Measurements from ENCODE around the gene NUDT19.
"Not testable (repeated sequence)": the region's sequence is repeated elsewhere in the genome, so short reads cannot be mapped to it uniquely, and the experiment has no call there.

NUDT19 gene
- total RNA-seq: 11.9 to 50.3 (median 33.1) reads per million in 9 experiments

- Mint-ChIP-seq H3K27me3 (no peaks in the 10 kb centered on the region), H3K27ac (peak within 1 kb of the TSS; percentile 88 to 90), H3K4me1 (ENCODE audit: low read depth in 2 of 2) (peaks cover 41 to 48% of the 10 kb centered on the region in 2 donors), H3K36me3 (ENCODE audit: insufficient read depth) (peaks cover 21% of the 10 kb centered on the region), H3K9me3 (no peaks in the 10 kb centered on the region), H3K4me3 (peak within 1 kb of the TSS; percentile 91 to 95)
- ATAC-seq (replicated peaks) (peak; percentile 82), DNase-seq (peak; percentile 64 to 66 (median 65))
These were observed at the start of gene NUDT19 for GRCh38 chr19:32691291-32691951. TSS of gene NUDT19 (plus strand) at chr19:32691821. CDS start at chr19:32691961, 140 bp downstream.

GRCh38 chr19:32642771-32643170, 48.9 kb upstream of the NUDT19 start:
- peak overlapping the region; percentile 40 to 61 for H3K4me3 Mint-ChIP-seq
- peak overlapping the region; percentile 71 to 90 for H3K27ac Mint-ChIP-seq
- ATAC-seq (replicated peaks): peak; percentile 99

DNA sequence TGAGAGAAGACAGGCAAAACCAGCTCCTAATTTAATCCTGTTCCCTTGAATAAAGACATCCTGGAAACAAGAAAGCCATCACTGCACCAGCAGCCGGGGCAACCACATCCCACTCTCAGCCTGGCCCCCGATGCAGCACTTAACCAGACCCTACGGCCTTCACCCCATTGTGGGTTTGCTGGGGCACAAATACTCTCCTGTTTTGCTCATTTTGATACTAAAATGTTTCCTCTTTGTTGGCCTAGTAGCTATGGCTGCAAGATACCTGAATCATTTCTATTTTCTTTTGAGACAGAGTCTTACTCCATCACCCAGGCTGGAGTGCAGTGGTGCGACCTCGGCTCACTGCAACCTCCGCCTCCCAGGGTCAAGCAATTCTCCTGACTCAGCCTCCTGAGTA, 45.1 kb upstream of the NUDT19 start:
- H3K27ac Mint-ChIP-seq: peak overlapping the region; percentile 18 to 60
- H3K36me3 Mint-ChIP-seq (ENCODE audit: insufficient read depth): peaks cover 57% of the 10 kb centered on the region
- peaks cover 10 to 15% of the 10 kb centered on the region in 2 donors for H3K4me1 Mint-ChIP-seq (ENCODE audit: low read depth in 2 of 2)
- DNase-seq (no peak), ATAC-seq (replicated peaks) (no peak)
- H3K4me3 Mint-ChIP-seq: no peak overlapping the region
- no peaks in the 10 kb centered on the region for H3K9me3 Mint-ChIP-seq
- H3K27me3 Mint-ChIP-seq: no peaks in the 10 kb centered on the region

More at GRCh38 chr19:32642771-32643170, 48.9 kb upstream of the NUDT19 start:
- Mint-ChIP-seq H3K27me3 (no peaks in the 10 kb centered on the region), H3K36me3 (ENCODE audit: insufficient read depth) (peaks cover 56% of the 10 kb centered on the region), H3K4me1 (ENCODE audit: low read depth in 2 of 2) (peaks cover 10 to 15% of the 10 kb centered on the region in 2 donors), H3K9me3 (no peaks in the 10 kb centered on the region)
- DNase-seq: peak; percentile 42 to 52 (median 51)

GRCh38 chr19:32647361-32647760, 44.3 kb upstream of the NUDT19 start:
- Mint-ChIP-seq H3K9me3 (no peaks in the 10 kb centered on the region), H3K4me3 (no peak overlapping the region), H3K27ac (peak overlapping the region; percentile 52 to 60), H3K36me3 (ENCODE audit: insufficient read depth) (peaks cover 56% of the 10 kb centered on the region), H3K4me1 (ENCODE audit: low read depth in 2 of 2) (peaks cover 10 to 14% of the 10 kb centered on the region in 2 donors), H3K27me3 (no peaks in the 10 kb centered on the region)
- ATAC-seq (replicated peaks) (no peak), DNase-seq (no peak)

GRCh38 chr19:32649751-32650150, 41.9 kb upstream of the NUDT19 start:
- peaks cover 52% of the 10 kb centered on the region for H3K36me3 Mint-ChIP-seq (ENCODE audit: insufficient read depth)
- H3K27ac Mint-ChIP-seq: no peak overlapping the region
- H3K4me3 Mint-ChIP-seq: no peak overlapping the region
- DNase-seq (no peak), ATAC-seq (replicated peaks) (no peak)
- H3K4me1 Mint-ChIP-seq (ENCODE audit: low read depth in 2 of 2): peaks cover 0 to 4% of the 10 kb centered on the region in 2 donors
- no peaks in the 10 kb centered on the region for H3K27me3 Mint-ChIP-seq
- no peaks in the 10 kb centered on the region for H3K9me3 Mint-ChIP-seq

- H3K27me3 Mint-ChIP-seq: no peaks in the 10 kb centered on the region
- no peaks in the 10 kb centered on the region for H3K9me3 Mint-ChIP-seq
- ATAC-seq (replicated peaks) (no peak), DNase-seq (no peak)
- peaks cover 61% of the 10 kb centered on the region for H3K36me3 Mint-ChIP-seq (ENCODE audit: insufficient read depth)
- H3K4me3 Mint-ChIP-seq: no peak overlapping the region
- peaks cover 0 to 4% of the 10 kb centered on the region in 2 donors for H3K4me1 Mint-ChIP-seq (ENCODE audit: low read depth in 2 of 2)
- H3K27ac Mint-ChIP-seq: no peak overlapping the region
These were observed 41.0 kb upstream of the NUDT19 start for GRCh38 chr19:32650671-32651070.

GRCh38 chr19:32651729-32652140, 39.9 kb upstream of the NUDT19 start:
- no peak for ATAC-seq (replicated peaks)

GRCh38 chr19:32652331-32652730, 39.3 kb upstream of the NUDT19 start:
- peaks cover 67% of the 10 kb centered on the region for H3K36me3 Mint-ChIP-seq (ENCODE audit: insufficient read depth)
- H3K27ac Mint-ChIP-seq; H3K4me1 Mint-ChIP-seq (ENCODE audit: low read depth in 2 of 2); H3K4me3 Mint-ChIP-seq; DNase-seq; H3K27me3 Mint-ChIP-seq; H3K9me3 Mint-ChIP-seq; ATAC-seq (replicated peaks): not testable (repeated sequence)

More at GRCh38 chr19:32651729-32652140, 39.9 kb upstream of the NUDT19 start:
- Mint-ChIP-seq H3K36me3 (ENCODE audit: insufficient read depth) (peaks cover 67% of the 10 kb centered on the region), H3K9me3 (no peaks in the 10 kb centered on the region), H3K4me1 (ENCODE audit: low read depth in 2 of 2) (peaks cover 0 to 2% of the 10 kb centered on the region in 2 donors), H3K27me3 (no peaks in the 10 kb centered on the region), H3K27ac (no peak overlapping the region), H3K4me3 (no peak overlapping the region)
- DNase-seq: no peak

GRCh38 chr19:32652894-32653598, 38.6 kb upstream of the NUDT19 start:
- no peaks in the 10 kb centered on the region for H3K4me1 Mint-ChIP-seq (ENCODE audit: low read depth in 2 of 2)
- H3K27ac Mint-ChIP-seq: no peak overlapping the region
- ATAC-seq (replicated peaks) (no peak), DNase-seq (no peak)
- H3K4me3 Mint-ChIP-seq: no peak overlapping the region
- no peaks in the 10 kb centered on the region for H3K27me3 Mint-ChIP-seq
- no peaks in the 10 kb centered on the region for H3K9me3 Mint-ChIP-seq
- H3K36me3 Mint-ChIP-seq (ENCODE audit: insufficient read depth): peaks cover 64% of the 10 kb centered on the region

GRCh38 chr19:32653599-32653915, 38.1 kb upstream of the NUDT19 start:
- DNase-seq: no peak
- ATAC-seq (replicated peaks): no peak
- H3K9me3 Mint-ChIP-seq: no peaks in the 10 kb centered on the region

DNA sequence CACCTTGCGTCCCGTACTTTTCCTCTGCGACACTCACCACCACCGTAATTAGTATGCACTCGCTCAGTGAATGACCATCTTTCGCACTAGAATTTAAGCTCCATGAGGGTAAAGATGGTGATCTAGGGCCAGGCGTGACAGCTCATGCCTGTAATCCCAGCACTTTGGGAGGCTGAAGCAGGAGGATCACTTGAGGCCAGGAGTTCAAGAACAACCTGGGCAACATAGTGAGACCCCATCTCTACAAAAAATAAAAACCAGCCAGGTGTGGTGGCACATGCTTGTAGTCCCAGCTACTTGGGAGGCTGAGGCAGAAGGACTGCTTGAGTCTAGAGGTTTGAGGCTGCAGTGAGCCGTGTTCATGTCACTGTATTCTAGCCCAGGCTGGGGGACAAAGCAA, 35.2 kb upstream of the NUDT19 start:
- not testable (repeated sequence) for H3K4me1 Mint-ChIP-seq (ENCODE audit: low read depth in 2 of 2); H3K27ac Mint-ChIP-seq; DNase-seq; H3K9me3 Mint-ChIP-seq; H3K27me3 Mint-ChIP-seq; ATAC-seq (replicated peaks); H3K4me3 Mint-ChIP-seq
- H3K36me3 Mint-ChIP-seq (ENCODE audit: insufficient read depth): peaks cover 40% of the 10 kb centered on the region

More at GRCh38 chr19:32653599-32653915, 38.1 kb upstream of the NUDT19 start:
- H3K27me3 Mint-ChIP-seq: no peaks in the 10 kb centered on the region
- no peak overlapping the region for H3K4me3 Mint-ChIP-seq
- H3K36me3 Mint-ChIP-seq (ENCODE audit: insufficient read depth): peaks cover 63% of the 10 kb centered on the region
- H3K4me1 Mint-ChIP-seq (ENCODE audit: low read depth in 2 of 2): no peaks in the 10 kb centered on the region
- H3K27ac Mint-ChIP-seq: no peak overlapping the region

GRCh38 chr19:32658075-32658474, 33.5 kb upstream of the NUDT19 start:
- ATAC-seq (replicated peaks) (no peak), DNase-seq (no peak)
- peaks cover 7 to 9% of the 10 kb centered on the region in 2 donors for H3K4me1 Mint-ChIP-seq (ENCODE audit: low read depth in 2 of 2)
- no peaks in the 10 kb centered on the region for H3K27me3 Mint-ChIP-seq
- H3K4me3 Mint-ChIP-seq: no peak overlapping the region
- no peaks in the 10 kb centered on the region for H3K9me3 Mint-ChIP-seq
- H3K36me3 Mint-ChIP-seq (ENCODE audit: insufficient read depth): peaks cover 39% of the 10 kb centered on the region
- no peak overlapping the region for H3K27ac Mint-ChIP-seq

- no peak for DNase-seq
- Mint-ChIP-seq H3K27ac (no peak overlapping the region), H3K36me3 (ENCODE audit: insufficient read depth) (peaks cover 39% of the 10 kb centered on the region), H3K4me1 (ENCODE audit: low read depth in 2 of 2) (peaks cover 7 to 13% of the 10 kb centered on the region in 2 donors), H3K4me3 (no peak overlapping the region), H3K9me3 (no peaks in the 10 kb centered on the region), H3K27me3 (no peaks in the 10 kb centered on the region)
- no peak for ATAC-seq (replicated peaks)
These were observed 33.1 kb upstream of the NUDT19 start for GRCh38 chr19:32658527-32658926.

DNA sequence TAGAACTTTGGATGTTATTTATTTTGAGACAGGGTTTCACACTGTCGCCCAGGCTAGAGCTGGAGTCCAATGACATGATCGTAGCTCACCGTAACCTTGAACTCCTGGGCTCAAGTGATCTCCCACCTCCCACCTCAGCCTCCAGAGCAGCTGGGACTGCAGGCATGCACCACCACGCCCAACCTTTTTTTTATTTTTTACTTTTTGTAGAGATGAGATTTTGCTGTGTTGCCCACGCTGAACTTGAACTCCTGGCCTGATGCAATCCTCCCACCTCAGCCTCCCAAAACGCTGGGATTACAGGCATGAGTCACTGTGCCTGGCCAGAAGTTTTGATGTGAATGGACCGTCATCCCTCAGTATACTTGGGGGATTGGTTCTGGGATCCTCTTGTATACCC, 30.3 kb upstream of the NUDT19 start:
- no peak for DNase-seq

More for the DNA sequence above, 30.3 kb upstream of the NUDT19 start:
- H3K27me3 Mint-ChIP-seq: no peaks in the 10 kb centered on the region
- H3K36me3 Mint-ChIP-seq (ENCODE audit: insufficient read depth): peaks cover 32% of the 10 kb centered on the region
- no peaks in the 10 kb centered on the region for H3K9me3 Mint-ChIP-seq
- H3K27ac Mint-ChIP-seq: no peak overlapping the region
- peaks cover 7 to 17% of the 10 kb centered on the region in 2 donors for H3K4me1 Mint-ChIP-seq (ENCODE audit: low read depth in 2 of 2)
- no peak for ATAC-seq (replicated peaks)
- no peak overlapping the region for H3K4me3 Mint-ChIP-seq
